Measurements from ENCODE around the gene EPHA6.

- TF ChIP-seq CTCF (IDR thresholded peaks at IDR 0.05 in 2 of 3, conservative IDR thresholded peaks at IDR 0.05 in 1 of 3; ENCODE audit: control insufficient read depth in 2 of 3, extremely low read depth in 1 of 3, insufficient read depth in 1 of 3, low read depth in 3 of 3, low read length in 3 of 3) (no peak), REST (IDR thresholded peaks at IDR 0.05; ENCODE audit: low read depth, low read length) (no peak), POLR2AphosphoS5 (IDR thresholded peaks at IDR 0.05; ENCODE audit: low read length) (no peak), POLR2A (IDR thresholded peaks at IDR 0.05; ENCODE audit: low read depth, low read length) (no peak), NFYB (IDR thresholded peaks at IDR 0.05; ENCODE audit: insufficient read depth, low read depth, low read length) (no peak), USF1 (IDR thresholded peaks at IDR 0.05; ENCODE audit: borderline replicate concordance, extremely low read length, insufficient read depth, low read depth, low read length) (no peak), CREB1 (IDR thresholded peaks at IDR 0.05; ENCODE audit: low read depth) (no peak)
These were observed 765.0 kb downstream of the EPHA6 start for GRCh38 chr3:97579365-97579764.

Data from GM12878 (cell line).